Motor neuron (in vitro differentiated cells): ENCODE measurements around the gene MFAP3. TPM values are rescaled to one million over a fixed set of nuclear protein-coding genes. Genes with fewer than 3 reads are reported as not detected.
A peak's percentile ranks its signal among the peaks of the same experiment; 100 is the strongest.

Experiments used
- ATAC-seq, 8 experiments: fragments of 200-7000 bp; cut with Tn5 transposase; replicated peaks in 6 of 8; 2 replicates each; pipeline ENCODE4 v1.8.0; 2021; ENCODE audit warnings: mild to moderate bottlenecking in 8 of 8, moderate library complexity in 8 of 8
- H3K27ac ChIP-seq, 2 donors: fragments of 250-450 bp; sonication (Bioruptor Pico); 2 replicates each; pipeline ENCODE4 v1.9.0; 2021; ENCODE audit warnings: antibody characterized with exemption in 2 of 2, mild to moderate bottlenecking in 2 of 2, moderate library complexity in 1 of 2
- H3K4me1 ChIP-seq, 2 donors: fragments of 250-450 bp; sonication (Bioruptor Pico); replicated peaks in 1 of 2; 2 replicates each; pipeline ENCODE4 v1.6.1; 2021; ENCODE audit warnings: antibody characterized with exemption in 2 of 2, mild to moderate bottlenecking in 2 of 2, moderate library complexity in 1 of 2
- H3K4me3 ChIP-seq, 5 donors: fragments of 250-450 bp; sonication (Bioruptor Pico); 2 replicates each; pipeline ENCODE4 v1.9.0; 2021; ENCODE audit warnings: antibody characterized with exemption in 5 of 5, mild to moderate bottlenecking in 5 of 5, moderate library complexity in 4 of 5
- WGBS, 10 experiments: fragments of 450-650 bp; shearing (Covaris generic); methylation state at CpG; one replicate each; pipeline ENCODE4 v1.0.0; 2022; 5-methylcytosine and 5-hydroxymethylcytosine counted together
- in situ Hi-C, 9 experiments: fragments of 400-800 bp; cut with MboI; loops; one replicate each; pipeline ENCODE4 v1.15.0; 2021; ENCODE audit warnings: low sequenced_read_pairs in 9 of 9, low pct_unique_long_range_greater_than_20kb in 2 of 9; ENCODE audit not compliant: unreplicated experiment in 9 of 9
- total RNA-seq, 8 experiments: library from RNA; unstranded; fragments of 300-600 nt; gene quantifications; 2 replicates each; pipeline versions ENCODE4 v1.2.3 to v1.2.4, GENCODE V29; 2022

Gene MFAP3
- total RNA-seq, 8 experiments from 2014 or later, result 31.8 to 102 (median 48.5) TPM

GRCh38 chr5:154098465-154098864 is 59.7 kb downstream of the MFAP3 start:
- no peak for ATAC-seq
- H3K4me1 ChIP-seq, result peaks cover 2 to 8% of the 10 kb centered on the region in 2 donors
- no peak overlapping the region for H3K27ac ChIP-seq
- H3K4me3 ChIP-seq, result no peak overlapping the region
- in situ Hi-C loops, result no loop called here
- 0 to 67% (median 51%) methylated on average over 1 to 2 of the region's 2 CpGs; no CpG with 5 or more reads in 3 of the 10 experiments for WGBS, 10 experiments

DNA sequence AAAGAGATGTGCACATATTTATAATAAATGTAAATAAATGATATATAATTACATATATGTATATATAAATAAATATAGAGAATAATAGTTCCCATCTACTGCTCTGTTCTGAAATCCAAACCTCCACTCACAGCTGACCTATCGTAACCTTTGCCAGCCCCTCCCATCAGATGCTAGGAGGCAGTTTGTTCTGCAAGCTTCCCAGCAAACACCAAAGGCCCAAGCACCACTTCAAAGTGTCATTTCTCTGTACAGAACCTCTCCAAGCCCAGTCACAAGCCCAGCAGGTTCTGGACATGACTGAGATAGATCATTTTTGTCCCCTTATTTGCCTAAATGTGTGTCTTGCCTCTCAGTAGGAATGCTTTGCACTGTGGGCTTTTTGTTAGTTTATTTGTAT is 62.4 kb downstream of the MFAP3 start:
- Histone ChIP-seq H3K4me1 (peaks cover 2 to 3% of the 10 kb centered on the region in 2 donors), H3K27ac (no peak overlapping the region), H3K4me3 (no peak overlapping the region)
- in situ Hi-C loops, result no loop called here
- no peak for ATAC-seq
- 80 to 100% (median 83%) methylated on average over 1 of the region's 1 CpG; no CpG with 5 or more reads in 7 of the 10 experiments for WGBS, 10 experiments

DNA sequence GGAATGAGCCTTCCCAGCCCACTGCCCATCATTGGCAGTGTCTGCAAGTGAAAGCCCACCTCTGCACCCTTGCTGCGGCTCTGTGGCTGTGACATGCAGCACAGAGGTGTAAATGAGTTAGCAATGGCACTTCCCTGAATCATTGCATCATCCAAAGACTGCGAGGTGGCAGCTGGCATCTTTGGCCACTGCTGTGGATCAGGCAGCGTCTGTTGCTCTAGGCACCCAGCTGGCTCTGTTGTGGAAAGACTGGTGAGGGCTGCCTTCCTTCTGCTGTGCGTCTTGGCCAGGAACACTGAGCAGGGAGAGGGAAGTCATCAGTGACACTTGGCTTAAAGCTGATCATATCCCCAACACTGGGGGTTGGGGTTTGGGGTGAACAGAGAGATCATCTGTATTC is 64.5 kb downstream of the MFAP3 start:
- in situ Hi-C loops, result no loop called here
- WGBS, 10 experiments, result 20 to 90% (median 68%) methylated on average over 1 to 3 of the region's 4 CpGs; no CpG with 5 or more reads in 5 of the 10 experiments

More for the DNA sequence above, 64.5 kb downstream of the MFAP3 start:
- peak in 3 of 8 experiments; percentile 32 to 53 (median 35) for ATAC-seq
- H3K4me1 ChIP-seq, result peaks cover 4 to 11% of the 10 kb centered on the region in 2 donors
- no peak overlapping the region for H3K4me3 ChIP-seq
- H3K27ac ChIP-seq, result no peak overlapping the region

Other genes with a start within 250 kb of the MFAP3 start
- 10 to 100 TPM; 14.1 to 29.9 (median 20.1) TPM for gene FAM114A2, start 57 bp upstream of the MFAP3 start, total RNA-seq
- gene GALNT10, start 151.8 kb downstream of the MFAP3 start, total RNA-seq, result 10 to 100 TPM in 3 of 8 experiments, 1 to 10 TPM in 5; 2.8 to 33.3 (median 7.5) TPM